SK-N-SH (cell line): ENCODE measurements around the gene MALL.
"Not testable (repeated sequence)": the region's sequence is repeated elsewhere in the genome, so short reads cannot be mapped to it uniquely, and the experiment has no call there.

ENCODE experiments used
- CHD2 ChIP-seq: fragments of 150-350 bp; IDR thresholded peaks from 2 replicates; pipeline ENCODE4 v1.6.1; 2018; ENCODE audit warnings: low read length; ENCODE audit not compliant: partially characterized antibody
- CTCF ChIP-seq: fragments of 200-600 bp; sonication (generic); IDR thresholded peaks from 2 replicates; pipeline ENCODE4 v1.6.1; 2017; ENCODE audit warnings: antibody characterized with exemption, mild to moderate bottlenecking, moderate library complexity
- EZH2phosphoT487 ChIP-seq: fragments of 200-600 bp; sonication (generic); IDR thresholded peaks from 2 replicates; pipeline ENCODE4 v1.6.1; 2017; ENCODE audit warnings: low read depth, mixed run types, mild to moderate bottlenecking, antibody characterized with exemption, moderate library complexity, borderline replicate concordance
- FOSL2 ChIP-seq: IDR thresholded peaks from 2 replicates; pipeline ENCODE4 v1.4.0; 2012; ENCODE audit warnings: low read depth, mild to moderate bottlenecking, moderate library complexity, borderline replicate concordance
- GABPA ChIP-seq: IDR thresholded peaks from 2 replicates; pipeline ENCODE4 v1.4.0; 2012; ENCODE audit warnings: low read depth, mild to moderate bottlenecking
- JUND ChIP-seq: IDR thresholded peaks from 2 replicates; pipeline ENCODE4 v1.4.0; 2012
- MAX ChIP-seq: IDR thresholded peaks from 2 replicates; pipeline ENCODE4 v1.4.0; 2012; ENCODE audit warnings: low read depth
- POLR2AphosphoS5 ChIP-seq: IDR thresholded peaks from 2 replicates; pipeline ENCODE4 v1.6.1; 2012; ENCODE audit warnings: low read depth, low read length
- RCOR1 ChIP-seq: fragments of 150-350 bp; IDR thresholded peaks from 2 replicates; pipeline ENCODE4 v1.6.1; 2017; ENCODE audit warnings: antibody characterized with exemption, low read length
- REST ChIP-seq: IDR thresholded peaks from 2 replicates; pipeline ENCODE4 v1.6.1; 2012; ENCODE audit warnings: mild to moderate bottlenecking, low read depth, low read length, moderate library complexity
- TCF12 ChIP-seq: IDR thresholded peaks from 2 replicates; pipeline ENCODE4 v1.4.0; 2012
- TEAD4 ChIP-seq: IDR thresholded peaks from 2 replicates; pipeline ENCODE4 v1.4.0; 2012; ENCODE audit warnings: mild to moderate bottlenecking, borderline replicate concordance; ENCODE audit not compliant: insufficient read depth

- TF ChIP-seq CTCF, RCOR1, TEAD4, REST, FOSL2, EZH2phosphoT487, JUND, GABPA, CHD2, TCF12, MAX, POLR2AphosphoS5: not testable (repeated sequence)
These were observed 45.8 kb downstream of the MALL start for GRCh38 chr2:110069869-110070268.
